GM06990 (cell line): ENCODE results near the gene SLC6A11.

Experiments
- DNase-seq: peaks from one replicate; pipeline ENCODE4 v3.0.0-alpha.2; 2011; ENCODE audit not compliant: insufficient read length; ENCODE audit errors: extremely low read depth
- H3K27me3 ChIP-seq: replicated peaks from 2 replicates; pipeline ENCODE4 v1.6.0; 2011; ENCODE audit warnings: low read length; ENCODE audit not compliant: control insufficient read depth, insufficient read depth
- H3K36me3 ChIP-seq: 2 replicates; pipeline ENCODE4 v1.5.1; 2011; ENCODE audit warnings: low read length; ENCODE audit not compliant: control insufficient read depth, insufficient read depth
- H3K4me3 ChIP-seq: replicated peaks from 2 replicates; pipeline ENCODE4 v1.5.1; 2011; ENCODE audit warnings: low read depth, mild to moderate bottlenecking, control low read depth, low read length
- CTCF ChIP-seq: IDR thresholded peaks from 2 replicates; pipeline ENCODE4 v1.5.1; 2011; ENCODE audit warnings: low read length, control low read depth, mild to moderate bottlenecking, inconsistent platforms; ENCODE audit not compliant: insufficient read depth, poor library complexity, severe bottlenecking

SLC6A11 gene

DNA sequence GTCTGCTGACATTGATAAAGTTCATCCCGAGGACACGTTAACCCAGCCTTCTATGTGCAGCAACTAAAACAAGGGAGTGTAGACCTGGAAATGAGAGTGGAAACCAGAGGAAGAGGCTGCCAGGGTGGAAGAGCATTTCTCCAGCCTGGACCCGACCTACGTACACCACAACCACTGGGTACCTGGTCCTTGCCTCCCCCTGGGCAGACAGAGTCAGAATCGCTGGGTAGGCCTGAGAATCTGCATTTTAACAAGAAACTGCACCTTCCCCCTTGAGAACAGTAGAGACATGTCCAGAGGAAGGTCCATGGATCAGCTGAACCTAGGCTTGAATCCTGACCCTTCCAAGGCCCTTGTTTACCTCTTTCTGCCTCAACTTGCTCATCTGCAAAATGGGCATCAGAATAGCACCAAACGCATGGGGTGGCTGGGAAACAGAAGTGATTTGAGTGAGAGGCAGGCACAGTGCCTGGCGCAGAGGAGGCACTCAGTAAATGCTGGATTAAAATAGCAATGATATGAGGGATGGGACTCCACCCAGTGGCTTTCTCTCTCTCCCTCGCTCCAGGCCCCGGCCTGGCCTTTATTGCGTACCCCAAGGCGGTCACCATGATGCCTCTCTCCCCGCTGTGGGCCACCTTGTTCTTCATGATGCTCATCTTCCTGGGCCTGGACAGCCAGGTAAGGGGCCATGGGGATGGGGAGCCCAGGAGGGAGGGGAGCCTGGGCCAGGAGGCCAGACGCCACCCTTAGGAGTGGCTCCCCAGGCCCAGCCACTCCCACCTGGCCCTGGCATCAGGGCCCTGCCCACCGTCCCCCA is 109.6 kb downstream of the SLC6A11 start:
- no peaks in the 10 kb centered on the region; the same call in 1 of the 2 replicates for H3K27me3 ChIP-seq
- TF ChIP-seq CTCF = no peak
- no peak overlapping the region for H3K4me3 ChIP-seq
- no peaks in the 10 kb centered on the region for H3K36me3 ChIP-seq
- DNase-seq = no peak

- Histone ChIP-seq H3K36me3 (no peaks in the 10 kb centered on the region), H3K4me3 (no peak overlapping the region), H3K27me3 (no peaks in the 10 kb centered on the region; the same call in 1 of the 2 replicates)
- no peak for TF ChIP-seq CTCF
- DNase-seq = no peak
Measured at GRCh38 chr3:10926256-10926810, 110.3 kb downstream of the SLC6A11 start.

- no peaks in the 10 kb centered on the region; the same call in 1 of the 2 replicates for H3K27me3 ChIP-seq
- H3K36me3 ChIP-seq = no peaks in the 10 kb centered on the region
- TF ChIP-seq CTCF = no peak
- no peak for DNase-seq
- no peak overlapping the region for H3K4me3 ChIP-seq
Measured at GRCh38 chr3:10926811-10927521, 110.9 kb downstream of the SLC6A11 start.

DNA sequence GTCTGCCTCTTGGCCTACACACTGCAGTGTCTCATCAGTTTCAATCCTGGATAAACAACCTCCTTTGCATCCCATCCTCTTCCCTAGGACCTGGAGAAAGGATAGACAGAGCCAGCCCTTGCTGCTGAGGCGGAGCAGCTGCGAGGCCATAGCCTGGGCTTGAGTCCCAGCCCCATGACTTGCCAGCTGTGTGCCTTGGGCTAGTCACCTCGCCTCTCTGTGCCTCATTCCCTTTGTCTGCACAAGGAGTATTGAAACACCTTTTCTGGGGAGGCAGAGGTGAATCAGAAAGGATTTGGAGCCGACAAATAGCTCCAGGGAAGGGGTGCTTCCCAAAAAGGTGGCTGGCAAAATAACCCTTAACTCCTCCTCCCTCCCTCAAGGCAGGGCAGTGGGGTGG is 111.5 kb downstream of the SLC6A11 start:
- no peaks in the 10 kb centered on the region for H3K36me3 ChIP-seq
- DNase-seq = no peak
- no peak overlapping the region for H3K4me3 ChIP-seq
- H3K27me3 ChIP-seq = no peaks in the 10 kb centered on the region; the same call in 1 of the 2 replicates
- TF ChIP-seq CTCF = no peak

DNA sequence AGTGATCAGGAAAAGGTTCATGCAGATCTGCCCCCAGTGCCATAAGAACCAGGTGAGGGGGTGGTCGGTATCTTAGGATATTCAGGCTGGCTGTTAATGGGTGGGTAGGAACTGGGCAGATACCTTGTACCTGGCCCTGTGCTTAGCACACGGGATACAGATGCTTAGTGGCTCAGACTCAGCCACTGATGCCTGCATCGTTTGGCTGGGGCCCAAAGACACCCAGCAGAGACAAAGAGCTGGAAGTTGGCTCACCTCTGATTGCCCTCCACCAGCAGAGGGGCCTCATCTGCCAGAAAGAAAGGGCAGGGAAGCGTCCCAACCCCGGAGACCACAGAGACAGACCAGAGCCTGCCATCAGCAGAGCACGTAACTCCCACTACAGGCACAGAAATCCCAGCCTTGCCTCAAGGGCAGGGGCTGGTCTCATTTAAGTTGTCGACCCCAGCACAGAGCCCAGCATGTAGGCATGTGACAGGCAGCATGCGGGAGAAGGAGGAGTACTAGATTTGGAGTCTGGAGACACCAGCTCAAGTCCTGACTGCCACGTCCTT is 112.5 kb downstream of the SLC6A11 start:
- no peaks in the 10 kb centered on the region for H3K36me3 ChIP-seq
- no peak for TF ChIP-seq CTCF
- no peak for DNase-seq
- no peak overlapping the region for H3K4me3 ChIP-seq
- H3K27me3 ChIP-seq = no peaks in the 10 kb centered on the region; the same call in 1 of the 2 replicates
